ENCODE data around the gene MSH3.

GRCh38 chr5:80799041-80799440 lies 144.6 kb downstream of the MSH3 start:
- TF ChIP-seq ZNF274 (IDR thresholded peaks at IDR 0.05; ENCODE audit: low read depth, low read length) = no peak
- no peak for TF ChIP-seq YY1 (IDR thresholded peaks at IDR 0.05; ENCODE audit: insufficient read depth, insufficient read length)
- no peak for TF ChIP-seq SUZ12 (IDR thresholded peaks at IDR 0.05; ENCODE audit: extremely low read depth, insufficient read depth, insufficient read length)
